H1 (cell line): ENCODE results near the gene SIGLECL1. TPM values are rescaled to one million over a fixed set of nuclear protein-coding genes. Genes with fewer than 3 reads are reported as not detected.

Experiments
- CTCF ChIA-PET: fragments of 300-600 bp; sonication (Branson Sonifier 250); formaldehyde crosslinking; loops from one replicate; lab custom pipeline; 2021; ENCODE audit not compliant: partially characterized antibody; lab: Charles Lee
- POLR2A ChIA-PET: fragments of 300-600 bp; sonication (Branson Sonifier 250); formaldehyde crosslinking; loops from one replicate; lab custom pipeline; 2021; ENCODE audit warnings: inconsistent platforms; ENCODE audit not compliant: partially characterized antibody; lab: Charles Lee
- DNase-seq, 2 experiments: peaks; one replicate each; pipeline versions ENCODE4 v3.0.0 to v3.0.0-alpha.2; 2010 to 2022; ENCODE audit warnings: low spot score in 2 of 2, low read depth in 1 of 2, mixed read lengths in 1 of 2
- FAIRE-seq: peaks from 2 replicates; lab custom pipeline; 2011; peaks lifted over from hg19 to GRCh38; lab: Jason Lieb, UNC
- H2AFZ ChIP-seq: 2 replicates; pipeline ENCODE4 v1.8.1; 2012; ENCODE audit warnings: low read length, inconsistent platforms
- H2AK5ac ChIP-seq: 2 replicates; pipeline ENCODE4 v1.6.1; 2013; ENCODE audit warnings: low read depth, low read length
- H2BK120ac ChIP-seq: replicated peaks from 2 replicates; pipeline ENCODE3; 2013; ENCODE audit warnings: low read depth, low read length, inconsistent platforms
- H2BK12ac ChIP-seq: 2 replicates; pipeline ENCODE4 v1.6.1; 2013; ENCODE audit warnings: low read depth, low read length
- H2BK15ac ChIP-seq: 2 replicates; pipeline ENCODE4 v1.6.1; 2013; ENCODE audit warnings: low read length
- H2BK20ac ChIP-seq: 2 replicates; pipeline ENCODE4 v1.6.1; 2013; ENCODE audit warnings: low read length
- H2BK5ac ChIP-seq: 2 replicates; pipeline ENCODE4 v1.6.1; 2013; ENCODE audit warnings: low read depth, low read length
- H3K14ac ChIP-seq: 2 replicates; pipeline ENCODE4 v1.6.1; 2013; ENCODE audit warnings: inconsistent platforms; ENCODE audit not compliant: insufficient read length
- H3K18ac ChIP-seq: 2 replicates; pipeline ENCODE4 v1.6.1; 2013; ENCODE audit warnings: low read length; ENCODE audit errors: extremely low read depth
- H3K23ac ChIP-seq: 2 replicates; pipeline ENCODE4 v1.6.1; 2013; ENCODE audit warnings: inconsistent platforms; ENCODE audit not compliant: insufficient read length
- H3K23me2 ChIP-seq: 2 replicates; pipeline ENCODE4 v1.6.1; 2013; ENCODE audit warnings: low read depth, low read length
- H3K27ac ChIP-seq: 2 replicates; pipeline ENCODE4 v1.6.1; 2011; ENCODE audit warnings: low read depth, low read length, inconsistent platforms
- H3K27me3 ChIP-seq, 4 experiments: replicated peaks in 1 of 4; 1 replicate in 1 of 4; 2 replicates in 3 of 4; pipeline versions ENCODE4 v1.6.1 to v1.8.1; 2011 to 2013; ENCODE audit warnings: low read length in 3 of 4, mild to moderate bottlenecking in 3 of 4, inconsistent platforms in 2 of 4, mixed read lengths in 2 of 4, moderate library complexity in 1 of 4; ENCODE audit not compliant: control insufficient read depth in 3 of 4, insufficient read depth in 3 of 4; ENCODE audit errors: extremely low read depth in 1 of 4
- H3K36me3 ChIP-seq, 4 experiments: 2 replicates each; pipeline versions ENCODE4 v1.6.1 to v1.8.1; 2011 to 2013; ENCODE audit warnings: mild to moderate bottlenecking in 4 of 4, low read length in 3 of 4, moderate library complexity in 2 of 4, control low read depth in 1 of 4, inconsistent platforms in 1 of 4; ENCODE audit not compliant: insufficient read depth in 4 of 4, control insufficient read depth in 2 of 4
- H3K4ac ChIP-seq: replicated peaks from 2 replicates; pipeline ENCODE3; 2013; ENCODE audit warnings: low read length, low read depth, mixed read lengths, inconsistent platforms; ENCODE audit not compliant: insufficient read length
- H3K4me1 ChIP-seq, 4 experiments: replicated peaks in 1 of 4; 1 replicate in 1 of 4; 2 replicates in 3 of 4; pipeline versions ENCODE4 v1.6.1 to v1.8.1; 2011 to 2013; ENCODE audit warnings: low read length in 3 of 4, inconsistent platforms in 2 of 4, mixed read lengths in 1 of 4; ENCODE audit not compliant: insufficient read depth in 4 of 4, control insufficient read depth in 3 of 4
- H3K4me2 ChIP-seq, 2 experiments: 2 replicates each; pipeline versions ENCODE4 v1.6.1 to v1.8.1; 2011 to 2013; ENCODE audit warnings: low read depth in 2 of 2, low read length in 2 of 2, control low read depth in 1 of 2, inconsistent platforms in 1 of 2, mild to moderate bottlenecking in 1 of 2; ENCODE audit not compliant: insufficient read depth in 1 of 2
- H3K4me3 ChIP-seq, 4 experiments: fragments of 200-600, 300-600 bp in 1 of 4; sonication (generic), shearing (Covaris generic), sonication (Bioruptor Twin) in 1 of 4; 2 replicates each; pipeline versions ENCODE4 v1.5.1 to v1.8.1; 2011 to 2016; ENCODE audit warnings: low read length in 4 of 4, low read depth in 3 of 4, control low read depth in 2 of 4, inconsistent platforms in 2 of 4, mild to moderate bottlenecking in 2 of 4, mixed read lengths in 1 of 4, moderate library complexity in 1 of 4; ENCODE audit not compliant: insufficient read depth in 2 of 4; ENCODE audit errors: extremely low read depth in 1 of 4
- H3K56ac ChIP-seq: replicated peaks from 2 replicates; pipeline ENCODE3; 2013; ENCODE audit warnings: low read depth, mild to moderate bottlenecking, mixed read lengths, low read length, inconsistent platforms; ENCODE audit not compliant: insufficient read length
- H3K79me1 ChIP-seq: 2 replicates; pipeline ENCODE4 v1.6.1; 2013; ENCODE audit warnings: low read depth, low read length, control low read depth
- H3K79me2 ChIP-seq, 2 experiments: 2 replicates each; pipeline versions ENCODE4 v1.6.1 to v1.8.1; 2012 to 2013; ENCODE audit warnings: low read length in 2 of 2, mild to moderate bottlenecking in 2 of 2, inconsistent platforms in 1 of 2; ENCODE audit not compliant: insufficient read depth in 2 of 2, control insufficient read depth in 1 of 2
- H3K9ac ChIP-seq, 4 experiments: replicated peaks in 1 of 4; 1 replicate in 1 of 4; 2 replicates in 3 of 4; pipeline versions ENCODE4 v1.6.1 to v1.8.1; 2011 to 2013; ENCODE audit warnings: low read depth in 3 of 4, low read length in 3 of 4, control low read depth in 2 of 4, mild to moderate bottlenecking in 2 of 4, moderate library complexity in 2 of 4, inconsistent platforms in 1 of 4; ENCODE audit errors: extremely low read depth in 1 of 4
- H3K9me3 ChIP-seq, 2 experiments: 2 replicates each; pipeline versions ENCODE4 v1.6.1 to v1.8.1; 2012 to 2013; ENCODE audit warnings: mild to moderate bottlenecking in 2 of 2, moderate library complexity in 2 of 2, control low read depth in 1 of 2, inconsistent platforms in 1 of 2, low read depth in 1 of 2, low read length in 1 of 2, mixed read lengths in 1 of 2; ENCODE audit not compliant: insufficient read depth in 2 of 2
- H4K20me1 ChIP-seq, 2 experiments: replicated peaks in 1 of 2; 2 replicates each; pipeline versions ENCODE3 to v1.8.1; 2011 to 2013; ENCODE audit warnings: inconsistent platforms in 2 of 2, low read length in 2 of 2, mild to moderate bottlenecking in 1 of 2; ENCODE audit not compliant: insufficient read depth in 2 of 2, control insufficient read depth in 1 of 2
- H4K5ac ChIP-seq: 2 replicates; pipeline ENCODE4 v1.6.1; 2013; ENCODE audit warnings: low read length, low read depth, mixed read lengths, inconsistent platforms; ENCODE audit not compliant: insufficient read length
- H4K8ac ChIP-seq: 2 replicates; pipeline ENCODE4 v1.8.0; 2013; ENCODE audit warnings: mild to moderate bottlenecking, moderate library complexity, low read length, inconsistent platforms; ENCODE audit not compliant: insufficient read depth; ENCODE audit errors: extremely low read depth
- H4K91ac ChIP-seq: replicated peaks from 2 replicates; pipeline ENCODE3; 2013; ENCODE audit warnings: low read length, mixed read lengths, inconsistent platforms; ENCODE audit not compliant: insufficient read length
- YY1 ChIP-seq: IDR thresholded peaks from 2 replicates; pipeline ENCODE4 v1.6.1; 2011; ENCODE audit warnings: low read depth, mild to moderate bottlenecking, low read length
- WGBS, 2 experiments: shearing (Covaris generic) in 1 of 2; methylation state at CpG; one replicate each; pipeline versions ENCODE4 v1.1.6 to v1.1.7; 2013 to 2015; ENCODE audit warnings: low lambda C conversion rate in 2 of 2, mixed read lengths in 2 of 2, inconsistent platforms in 1 of 2, low coverage in 1 of 2, missing lambda C conversion rate in 1 of 2; ENCODE audit not compliant: insufficient replicate concordance in 2 of 2, insufficient coverage in 1 of 2, insufficient read length in 1 of 2; ENCODE audit errors: extremely low coverage in 1 of 2, missing lambda C conversion rate in 1 of 2; 5-methylcytosine and 5-hydroxymethylcytosine counted together
- microRNA-seq, 2 experiments: library from miRNA; unstranded; fragments of <30 nt; microRNA quantifications; one replicate each; pipeline versions ENCODE4 to v1.2.0, GENCODE V29; 2016 to 2020; ENCODE audit warnings: borderline microRNAs expressed in 2 of 2, borderline number of aligned reads in 2 of 2, borderline replicate concordance in 1 of 2
- polyA plus RNA-seq, 7 experiments: library from polyadenylated mRNA; depleted of rRNA in 3 of 7; stranded (reverse) in 5 of 7; unstranded in 2 of 7; fragments of >200 nt in 5 of 7; fragments of 200-250 nt in 2 of 7; gene quantifications; 1 replicate in 5 of 7; 2 replicates in 1 of 7; 4 replicates in 1 of 7; pipeline versions ENCODE4 v1.2.1 to v1.2.3, GENCODE V29; 2011 to 2013; ENCODE audit warnings: missing spikeins in 2 of 7, mixed read lengths in 2 of 7
- small RNA-seq: library from polyadenylated mRNA; stranded (forward); fragments of <200 nt; extraction: miRNeasy Mini kit (QIAGEN cat#:217004); gene quantifications from one replicate; pipeline ENCODE3, GENCODE V24; 2013; ENCODE audit not compliant: insufficient read depth
- total RNA-seq: library from RNA; stranded (reverse); fragmentation: NEBNext Ultra II Directional; extraction: Animal tissue kit (Norgen Biotek cat#: 25700); gene quantifications from 2 replicates; pipeline ENCODE4 v1.2.1, GENCODE V29; 2021

Gene SIGLECL1
- total and polyA plus RNA-seq, 2 of the 8 experiments (the other 6 are each of a cell fraction or from before 2014, with no cell fraction given) = not detected

GRCh38 chr19:51317968-51318367 lies 67.1 kb downstream of the SIGLECL1 start:
- H4K91ac ChIP-seq = no peak overlapping the region
- no peak overlapping the region for H3K4ac ChIP-seq
- no peaks in the 10 kb centered on the region for H3K9me3 ChIP-seq
- no peak overlapping the region for H4K5ac ChIP-seq
- no peak overlapping the region for H2BK20ac ChIP-seq
- no peak overlapping the region for H3K4me3 ChIP-seq
- CTCF ChIA-PET = interaction anchor here (0.6 to 2.2 kb wide), 7 partner anchors 9 to 340 kb away, joined by 3 to 6 read pairs (median 3); no protein-coding TSS in a partner anchor
- no peak overlapping the region for H2BK5ac ChIP-seq
- WGBS, 2 experiments = 71% methylated on average over 1 of the region's 1 CpG; no CpG with 5 or more reads in 1 of the 2 experiments
- no peak overlapping the region for H2AK5ac ChIP-seq
- H4K20me1 ChIP-seq = peaks cover 4 to 28% of the 10 kb centered on the region in 2 experiments
- peaks cover 8% of the 10 kb centered on the region; the same call in 1 of the 2 replicates for H3K23me2 ChIP-seq
- H3K56ac ChIP-seq = no peak overlapping the region
- H2AFZ ChIP-seq = no peak overlapping the region
- no peak for TF ChIP-seq YY1
- TF ChIP-seq, all 59 proteins: peak for 0
- H3K4me1 ChIP-seq = peaks cover 0 to 5% (median 2%) of the 10 kb centered on the region in 4 experiments; a peak in 5 of 7 replicates
- no peaks in the 10 kb centered on the region for H3K79me2 ChIP-seq
- POLR2A ChIA-PET = interaction anchor here (0.6 to 2.4 kb wide), 5 partner anchors 9 to 1383 kb away, joined by 3 to 7 read pairs (median 3); no protein-coding TSS in a partner anchor
- no peak overlapping the region for H3K27ac ChIP-seq
- DNase-seq (no peak), FAIRE-seq (no peak)
- H3K14ac ChIP-seq = no peak overlapping the region
- H3K4me2 ChIP-seq = no peak overlapping the region
- H3K36me3 ChIP-seq = 0 out of 8 replicates have a peak, but pooled peaks cover 0 to 2% (median 0%) of the 10 kb centered on the region in 4 experiments
- peaks cover 14% of the 10 kb centered on the region for H3K79me1 ChIP-seq
- H2BK120ac ChIP-seq = no peak overlapping the region
- no peak overlapping the region for H4K8ac ChIP-seq
- no peak overlapping the region for H3K23ac ChIP-seq
- no peak overlapping the region for H2BK12ac ChIP-seq
- no peak overlapping the region for H3K9ac ChIP-seq
- H3K18ac ChIP-seq = no peak overlapping the region; the same call in 1 of the 2 replicates
- peaks cover 0 to 2% (median 0%) of the 10 kb centered on the region in 4 experiments; a peak in 3 of 7 replicates for H3K27me3 ChIP-seq
- H2BK15ac ChIP-seq = no peak overlapping the region

Small RNA genes lying within 50 kb of the gene (microRNA-seq; reads per million reads assigned to microRNA genes)
- gene MIR8074 = 0 reads per million in 2 experiments

Small RNA genes lying within 50 kb of the gene (small RNA-seq; reads per million reads assigned to genes)
- not detected for gene MIR8074

Other genes with a start within 250 kb of the SIGLECL1 start
- 2.1 and 2.9 TPM in 2 replicates for gene KLK8, start 249.5 kb upstream of the SIGLECL1 start, total RNA-seq
- 3.6 and 7.1 TPM in 2 replicates for gene KLK8, start 249.5 kb upstream of the SIGLECL1 start, polyA plus RNA-seq (2011; rRNA removed)
- gene KLK10, start 231.4 kb upstream of the SIGLECL1 start, total RNA-seq = 4.5 and 4.8 TPM in 2 replicates
- 9.7 and 12.4 TPM in 2 replicates for gene KLK10, start 231.4 kb upstream of the SIGLECL1 start, polyA plus RNA-seq (2011; rRNA removed)
- not detected in 2 replicates for gene KLK11, start 224.5 kb upstream of the SIGLECL1 start, total RNA-seq
- 0.38 and 0.45 TPM in 2 replicates for gene KLK11, start 224.5 kb upstream of the SIGLECL1 start, polyA plus RNA-seq (2011; rRNA removed)
- gene KLK12, start 216.1 kb upstream of the SIGLECL1 start, total RNA-seq = not detected in 2 replicates
- gene KLK12, start 216.1 kb upstream of the SIGLECL1 start, polyA plus RNA-seq (2011; rRNA removed) = 0.24 TPM in 1 of 2 replicates, not detected in the other
- 4.2 and 5.0 TPM in 2 replicates for gene KLK13, start 186.0 kb upstream of the SIGLECL1 start, total RNA-seq
- 4.5 and 4.6 TPM in 2 replicates for gene KLK13, start 186.0 kb upstream of the SIGLECL1 start, polyA plus RNA-seq (2011; rRNA removed)
- gene KLK14, start 168.2 kb upstream of the SIGLECL1 start, total RNA-seq = 0.40 and 1.2 TPM in 2 replicates
- 0.09 and 0.22 TPM in 2 replicates for gene KLK14, start 168.2 kb upstream of the SIGLECL1 start, polyA plus RNA-seq (2011; rRNA removed)
- gene CTU1, start 142.7 kb upstream of the SIGLECL1 start, total RNA-seq = 7.2 and 8.1 TPM in 2 replicates
- 4.6 and 6.6 TPM in 2 replicates for gene CTU1, start 142.7 kb upstream of the SIGLECL1 start, polyA plus RNA-seq (2011; rRNA removed)
- gene SIGLEC9, start 126.2 kb upstream of the SIGLECL1 start, total RNA-seq = not detected in 2 replicates
- 0.05 TPM in 1 of 2 replicates, not detected in the other for gene SIGLEC9, start 126.2 kb upstream of the SIGLECL1 start, polyA plus RNA-seq (2011; rRNA removed)
- gene SIGLEC7, start 108.8 kb upstream of the SIGLECL1 start, total RNA-seq = not detected in 2 replicates
- not detected in 2 replicates for gene SIGLEC7, start 108.8 kb upstream of the SIGLECL1 start, polyA plus RNA-seq (2011; rRNA removed)
- not detected in 2 replicates for gene CD33, start 26.0 kb upstream of the SIGLECL1 start, total RNA-seq
- gene CD33, start 26.0 kb upstream of the SIGLECL1 start, polyA plus RNA-seq (2011; rRNA removed) = 0.06 and 0.11 TPM in 2 replicates
- 31.8 and 34.1 TPM in 2 replicates for gene IGLON5, start 60.6 kb downstream of the SIGLECL1 start, total RNA-seq
- 34.6 and 51.4 TPM in 2 replicates for gene IGLON5, start 60.6 kb downstream of the SIGLECL1 start, polyA plus RNA-seq (2011; rRNA removed)
- gene VSIG10L, start 91.1 kb downstream of the SIGLECL1 start, total RNA-seq = 10.2 and 10.3 TPM in 2 replicates
- gene VSIG10L, start 91.1 kb downstream of the SIGLECL1 start, polyA plus RNA-seq (2011; rRNA removed) = 9.9 and 10.4 TPM in 2 replicates
- 40.0 and 42.1 TPM in 2 replicates for gene ETFB, start 115.3 kb downstream of the SIGLECL1 start, total RNA-seq
- gene ETFB, start 115.3 kb downstream of the SIGLECL1 start, polyA plus RNA-seq (2011; rRNA removed) = 66.5 and 94.6 TPM in 2 replicates
- 0.56 and 1.0 TPM in 2 replicates for gene CLDND2, start 117.9 kb downstream of the SIGLECL1 start, total RNA-seq
- gene CLDND2, start 117.9 kb downstream of the SIGLECL1 start, polyA plus RNA-seq (2011; rRNA removed) = 0.21 TPM in 1 of 2 replicates, not detected in the other
- not detected in 2 replicates for gene NKG7, start 121.6 kb downstream of the SIGLECL1 start, total RNA-seq
- not detected in 2 replicates for gene NKG7, start 121.6 kb downstream of the SIGLECL1 start, polyA plus RNA-seq (2011; rRNA removed)
- gene LIM2, start 136.9 kb downstream of the SIGLECL1 start, total RNA-seq = not detected in 2 replicates
- 0.13 TPM in 1 of 2 replicates, not detected in the other for gene LIM2, start 136.9 kb downstream of the SIGLECL1 start, polyA plus RNA-seq (2011; rRNA removed)
- gene C19orf84, start 139.5 kb downstream of the SIGLECL1 start, total RNA-seq = 1.7 and 2.4 TPM in 2 replicates
- 2.1 and 2.3 TPM in 2 replicates for gene C19orf84, start 139.5 kb downstream of the SIGLECL1 start, polyA plus RNA-seq (2011; rRNA removed)
- not detected in 2 replicates for gene SIGLEC10, start 166.6 kb downstream of the SIGLECL1 start, total RNA-seq
- gene SIGLEC10, start 166.6 kb downstream of the SIGLECL1 start, polyA plus RNA-seq (2011; rRNA removed) = 0.06 TPM in 1 of 2 replicates, not detected in the other
- gene SIGLEC8, start 207.4 kb downstream of the SIGLECL1 start, total RNA-seq = not detected in 2 replicates
- gene SIGLEC8, start 207.4 kb downstream of the SIGLECL1 start, polyA plus RNA-seq (2011; rRNA removed) = not detected in 2 replicates
- gene CEACAM18, start 227.5 kb downstream of the SIGLECL1 start, total RNA-seq = not detected in 2 replicates
- gene CEACAM18, start 227.5 kb downstream of the SIGLECL1 start, polyA plus RNA-seq (2011; rRNA removed) = not detected in 2 replicates